ENCODE results near the gene RAB6A.
"Not testable (repeated sequence)": the region's sequence is repeated elsewhere in the genome, so short reads cannot be mapped to it uniquely, and the experiment has no call there.

RAB6A gene

GRCh38 chr11:73760679-73761402, at the start of gene RAB6A:
Gene RAB6A, minus strand, starts transcription at chr11:73761074. Its CDS starts 439 bp downstream, at chr11:73760635.
- peak; percentile 96 to 98 for DNase-seq (ENCODE audit: low read depth in 2 of 2)

- DNase-seq (ENCODE audit: low read depth in 2 of 2) = no peak
Measured at GRCh38 chr11:73810637-73811036, 49.8 kb upstream of the RAB6A start.

- no peak for DNase-seq (ENCODE audit: low read depth in 2 of 2)
Measured at GRCh38 chr11:73808052-73808451, 47.2 kb upstream of the RAB6A start.

GRCh38 chr11:73804712-73805111, 43.8 kb upstream of the RAB6A start:
- DNase-seq (ENCODE audit: low read depth in 2 of 2) = no peak

GRCh38 chr11:73801136-73801535, 40.3 kb upstream of the RAB6A start:
- DNase-seq (ENCODE audit: low read depth in 2 of 2) = no peak

- no peak for DNase-seq (ENCODE audit: low read depth in 2 of 2)
Measured at GRCh38 chr11:73800276-73800806, 39.5 kb upstream of the RAB6A start.

- DNase-seq (ENCODE audit: low read depth in 2 of 2) = no peak
Measured at GRCh38 chr11:73797457-73797856, 36.6 kb upstream of the RAB6A start.

- no peak for DNase-seq (ENCODE audit: low read depth in 2 of 2)
Measured at GRCh38 chr11:73795925-73796632, 35.2 kb upstream of the RAB6A start.

GRCh38 chr11:73792584-73792983, 31.7 kb upstream of the RAB6A start:
- DNase-seq (ENCODE audit: low read depth in 2 of 2) = no peak

- no peak for DNase-seq (ENCODE audit: low read depth in 2 of 2)
Measured at GRCh38 chr11:73789279-73789670, 28.4 kb upstream of the RAB6A start.

- DNase-seq (ENCODE audit: low read depth in 2 of 2) = peak; percentile 72 to 74
Measured at GRCh38 chr11:73787643-73788558, 27.0 kb upstream of the RAB6A start, which contains the start of gene MRPL48. Gene MRPL48, plus strand, starts transcription at chr11:73787874. Its CDS starts 98 bp downstream, at chr11:73787972.

GRCh38 chr11:73787051-73787642, 26.3 kb upstream of the RAB6A start:
- no peak for DNase-seq (ENCODE audit: low read depth in 2 of 2)

- not testable (repeated sequence) for DNase-seq (ENCODE audit: low read depth in 2 of 2)
Measured at GRCh38 chr11:73785467-73785866, 24.6 kb upstream of the RAB6A start.

GRCh38 chr11:73784734-73785133, 23.9 kb upstream of the RAB6A start:
- no peak for DNase-seq (ENCODE audit: low read depth in 2 of 2)

- DNase-seq (ENCODE audit: low read depth in 2 of 2) = no peak
Measured at GRCh38 chr11:73784080-73784634, 23.3 kb upstream of the RAB6A start.

GRCh38 chr11:73783483-73784020, 22.7 kb upstream of the RAB6A start:
- no peak for DNase-seq (ENCODE audit: low read depth in 2 of 2)

- DNase-seq (ENCODE audit: low read depth in 2 of 2) = no peak
Measured at GRCh38 chr11:73781303-73781702, 20.4 kb upstream of the RAB6A start.

- peak; percentile 88 to 94 for DNase-seq (ENCODE audit: low read depth in 2 of 2)
Measured at GRCh38 chr11:73779084-73779902, 18.4 kb upstream of the RAB6A start.

GRCh38 chr11:73770811-73771210, 9.9 kb upstream of the RAB6A start:
- not testable (repeated sequence) for DNase-seq (ENCODE audit: low read depth in 2 of 2)

GRCh38 chr11:73766763-73767162, 5.9 kb upstream of the RAB6A start:
- no peak for DNase-seq (ENCODE audit: low read depth in 2 of 2)
